Heart left ventricle (tissue), 13 donors: ENCODE data around the gene PPA2.

Experiments used
- POLR2A ChIP-seq, 2 donors: fragments of 450-650 bp; IDR thresholded peaks; one replicate each; pipeline ENCODE4 v1.6.1; 2017; ENCODE audit warnings: antibody characterized with exemption in 2 of 2, mild to moderate bottlenecking in 2 of 2, moderate library complexity in 2 of 2
- TF ChIP-seq, protein P1 (sequence below), 12 donors: fragments of 200-600 bp; sonication (generic) in 4 of 12; IDR thresholded peaks; one replicate each; pipeline versions ENCODE4 v1.5.0 to v1.8.0; 2018 to 2022; ENCODE audit warnings: antibody characterized with exemption in 12 of 12, mild to moderate bottlenecking in 5 of 12
- donor health status: ischemic (EF 13 %, LVEDD 7.1; RV severe dilation, severe dysfunction).
- donor health status: DM: no; HTN: yes; CAD: no.
- donor health status: DM: no; HTN: no; CAD: no.
- donor health status: ischemic (EF 25% LVEDD 6.9; RV normal size, moderate dysfunction).
- donor health status: ischemic (EF 25% LVEDD 5.7; RV mildly dilated, moderate dysfunction).
- donor health status: ischemic (EF 35%, LVEDD 5.7; RV mildly dilated, moderate dysfunction).
- donor health status: nonischemic (EF 11% LVEDD 7.7; RV severe dilation, severe dysfunction).
- donor health status: DM: yes; HTN: yes; CAD: no.
- donor health status: PGD.
- donor health status: ischemic (EF 29% LVEDD 5.4; RV normal size, mild dysfunction).
- donor health status: nonischemic (EF 23%, LVEDD 6.1; RV moderate dilation, normal function).

DNA sequence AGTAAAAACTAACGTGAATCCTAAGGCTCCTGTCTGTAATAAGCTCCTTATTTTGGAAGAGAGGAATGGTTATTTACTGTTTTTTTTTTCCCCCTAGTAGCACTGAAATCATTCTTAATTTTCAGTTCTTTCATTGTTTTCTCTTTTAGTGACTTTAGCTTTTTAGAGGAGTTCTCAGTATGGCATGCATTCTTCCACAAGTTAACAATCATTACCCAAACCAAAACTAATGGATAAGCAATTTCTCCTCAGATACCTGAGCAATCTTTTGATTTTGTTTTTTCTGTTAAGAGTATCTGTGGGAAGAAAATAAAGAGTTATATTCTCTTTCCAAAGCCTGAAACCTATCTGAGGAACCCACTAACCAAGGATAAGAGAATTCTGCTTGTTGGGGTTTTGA is 16.7 kb upstream of the PPA2 start:
- TF ChIP-seq, protein P1, sequence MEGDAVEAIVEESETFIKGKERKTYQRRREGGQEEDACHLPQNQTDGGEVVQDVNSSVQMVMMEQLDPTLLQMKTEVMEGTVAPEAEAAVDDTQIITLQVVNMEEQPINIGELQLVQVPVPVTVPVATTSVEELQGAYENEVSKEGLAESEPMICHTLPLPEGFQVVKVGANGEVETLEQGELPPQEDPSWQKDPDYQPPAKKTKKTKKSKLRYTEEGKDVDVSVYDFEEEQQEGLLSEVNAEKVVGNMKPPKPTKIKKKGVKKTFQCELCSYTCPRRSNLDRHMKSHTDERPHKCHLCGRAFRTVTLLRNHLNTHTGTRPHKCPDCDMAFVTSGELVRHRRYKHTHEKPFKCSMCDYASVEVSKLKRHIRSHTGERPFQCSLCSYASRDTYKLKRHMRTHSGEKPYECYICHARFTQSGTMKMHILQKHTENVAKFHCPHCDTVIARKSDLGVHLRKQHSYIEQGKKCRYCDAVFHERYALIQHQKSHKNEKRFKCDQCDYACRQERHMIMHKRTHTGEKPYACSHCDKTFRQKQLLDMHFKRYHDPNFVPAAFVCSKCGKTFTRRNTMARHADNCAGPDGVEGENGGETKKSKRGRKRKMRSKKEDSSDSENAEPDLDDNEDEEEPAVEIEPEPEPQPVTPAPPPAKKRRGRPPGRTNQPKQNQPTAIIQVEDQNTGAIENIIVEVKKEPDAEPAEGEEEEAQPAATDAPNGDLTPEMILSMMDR (IDR thresholded peaks at IDR 0.05), result no peak
- no peak for TF ChIP-seq POLR2A (IDR thresholded peaks at IDR 0.05)
